ENCODE data around the gene USH1C.

DNA sequence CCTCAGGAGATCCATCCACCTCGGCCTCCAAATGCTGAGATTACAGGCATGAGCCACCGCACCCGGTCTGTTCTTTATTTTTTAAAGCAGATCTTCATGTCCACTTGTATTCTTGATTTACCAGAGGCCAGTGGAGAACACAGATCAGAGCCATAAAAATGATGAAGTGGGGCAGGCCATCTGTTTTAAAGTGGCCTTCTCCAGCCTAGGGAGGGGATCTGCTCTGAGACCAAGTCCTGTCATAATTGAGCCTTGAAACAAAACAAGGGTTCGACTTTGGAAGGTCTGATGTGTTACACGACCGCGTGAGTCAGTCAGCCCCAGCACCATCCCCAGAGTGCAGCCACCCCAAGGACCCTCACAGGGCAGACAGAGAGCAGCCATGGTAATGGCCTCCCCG lies 95.1 kb downstream of the USH1C start:
- no peak for TF ChIP-seq CTCF (IDR thresholded peaks at IDR 0.05)
- TF ChIP-seq POLR2A (IDR thresholded peaks at IDR 0.05), result no peak
- no peak for TF ChIP-seq POLR2AphosphoS5 (IDR thresholded peaks at IDR 0.05)
- TF ChIP-seq EP300 (IDR thresholded peaks at IDR 0.05), result no peak

All from gastroesophageal sphincter (tissue), 3 donors.